SK-N-SH treated with all-trans-retinoic acid at 6 μM for 48 hours (cell line): ENCODE data around the gene SEL1L.

ENCODE experiments used
- ATAC-seq: fragments of 200-7000 bp; cut with Tn5 transposase; 3 replicates; pipeline ENCODE4 v1.9.1; 2020; ENCODE audit warnings: mild to moderate bottlenecking, moderate library complexity
- ARNTL ChIP-seq: fragments of 450-650 bp; formaldehyde crosslinking; IDR thresholded peaks from 2 replicates; pipeline ENCODE4 v1.5.0; 2020; ENCODE audit warnings: low read depth, mild to moderate bottlenecking, moderate library complexity, borderline replicate concordance
- BACH2 ChIP-seq: fragments of 250-450 bp; sonication (Bioruptor Pico); IDR thresholded peaks from 2 replicates; pipeline ENCODE4 v1.9.0; 2021; ENCODE audit warnings: mild to moderate bottlenecking, borderline replicate concordance
- CSDC2 ChIP-seq: fragments of 250-450 bp; sonication (Bioruptor Pico); IDR thresholded peaks from 2 replicates; pipeline ENCODE4 v1.5.0; 2020; ENCODE audit warnings: mild to moderate bottlenecking, moderate library complexity
- ESRRG ChIP-seq: fragments of 250-450 bp; sonication (Bioruptor Pico); IDR thresholded peaks from 2 replicates; pipeline ENCODE4 v1.6.1; 2021; ENCODE audit warnings: mild to moderate bottlenecking
- GLIS3 ChIP-seq: fragments of 250-450 bp; sonication (Bioruptor Pico); IDR thresholded peaks from 2 replicates; pipeline ENCODE4 v1.5.0; 2020; ENCODE audit warnings: mild to moderate bottlenecking, moderate library complexity
- ISL1 ChIP-seq: fragments of 250-450 bp; sonication (Bioruptor Pico); IDR thresholded peaks from 2 replicates; pipeline ENCODE4 v2.1.2; 2022; ENCODE audit warnings: mild to moderate bottlenecking, moderate library complexity
- PPARA ChIP-seq: fragments of 250-450 bp; sonication (Bioruptor Pico); IDR thresholded peaks from 2 replicates; pipeline ENCODE4 v1.5.0; 2020; ENCODE audit warnings: mild to moderate bottlenecking, borderline replicate concordance
- RARB ChIP-seq: fragments of 250-450 bp; sonication (Bioruptor Pico); IDR thresholded peaks from 2 replicates; pipeline ENCODE4 v1.8.0; 2021; ENCODE audit warnings: mild to moderate bottlenecking, moderate library complexity
- SNAI2 ChIP-seq: fragments of 250-450 bp; sonication (Bioruptor Pico); IDR thresholded peaks from 2 replicates; pipeline ENCODE4 v1.5.0; 2020; ENCODE audit warnings: mild to moderate bottlenecking, moderate library complexity
- TCF4 ChIP-seq: fragments of 250-450 bp; sonication (Bioruptor Pico); IDR thresholded peaks from 2 replicates; pipeline ENCODE4 v1.8.0; 2021; ENCODE audit warnings: mild to moderate bottlenecking, moderate library complexity, borderline replicate concordance
- ZC3H10 ChIP-seq: fragments of 250-450 bp; sonication (Bioruptor Pico); IDR thresholded peaks from 2 replicates; pipeline ENCODE4 v1.5.1; 2021; ENCODE audit warnings: mild to moderate bottlenecking, moderate library complexity
- ZFP30 ChIP-seq: fragments of 450-650 bp; formaldehyde crosslinking; IDR thresholded peaks from 2 replicates; pipeline ENCODE4 v1.5.0; 2022; ENCODE audit warnings: mild to moderate bottlenecking, moderate library complexity
- ZNF565 ChIP-seq: fragments of 450-650 bp; formaldehyde crosslinking; conservative IDR thresholded peaks from 2 replicates; pipeline ENCODE4 v1.5.0; 2020; ENCODE audit warnings: low read depth, mild to moderate bottlenecking, moderate library complexity
- ZNF70 ChIP-seq: fragments of 450-650 bp; formaldehyde crosslinking; IDR thresholded peaks from 2 replicates; pipeline ENCODE4 v1.5.0; 2020; ENCODE audit warnings: mild to moderate bottlenecking, moderate library complexity
- TF ChIP-seq, protein P1 (sequence below): fragments of 250-450 bp; sonication (Bioruptor Pico); IDR thresholded peaks from 2 replicates; pipeline ENCODE4 v1.5.1; 2021; ENCODE audit warnings: mild to moderate bottlenecking, moderate library complexity
- TF ChIP-seq, protein P2 (sequence below): fragments of 250-450 bp; sonication (Bioruptor Pico); IDR thresholded peaks from 2 replicates; pipeline ENCODE4 v1.8.0; 2021; ENCODE audit warnings: low read depth, mild to moderate bottlenecking, moderate library complexity, borderline replicate concordance
- TF ChIP-seq, protein P3 (sequence below): fragments of 250-450 bp; sonication (Bioruptor Pico); IDR thresholded peaks from 2 replicates; pipeline ENCODE4 v1.5.0; 2020; ENCODE audit warnings: mild to moderate bottlenecking, moderate library complexity
- TF ChIP-seq, protein P4 (sequence below): fragments of 250-450 bp; sonication (Bioruptor Pico); IDR thresholded peaks from 2 replicates; pipeline ENCODE4 v1.8.0; 2020; ENCODE audit warnings: mild to moderate bottlenecking, moderate library complexity, borderline replicate concordance

The SEL1L gene

DNA sequence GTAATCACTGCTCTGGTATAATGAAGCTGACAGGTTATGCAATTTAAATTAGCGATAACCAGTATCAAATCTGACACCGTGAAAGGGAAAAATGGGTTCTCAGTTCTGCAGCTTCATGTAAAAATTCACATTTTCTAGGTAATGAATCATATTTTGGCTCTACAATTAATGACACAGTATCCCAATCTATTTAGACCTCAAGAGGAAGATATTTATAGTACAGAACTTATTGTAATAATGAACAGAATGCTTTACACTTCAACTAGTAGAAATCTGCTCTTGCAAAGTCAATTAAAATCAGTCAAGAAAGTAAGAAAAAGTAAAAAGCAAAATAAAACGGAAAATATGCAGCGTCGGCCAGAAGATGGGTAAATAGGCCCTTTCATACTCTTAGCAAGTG lies 24.3 kb downstream of the SEL1L start (continued):
- TF ChIP-seq ISL1 (CRISPR knock-in tag) = no peak
- TF ChIP-seq, protein P1, sequence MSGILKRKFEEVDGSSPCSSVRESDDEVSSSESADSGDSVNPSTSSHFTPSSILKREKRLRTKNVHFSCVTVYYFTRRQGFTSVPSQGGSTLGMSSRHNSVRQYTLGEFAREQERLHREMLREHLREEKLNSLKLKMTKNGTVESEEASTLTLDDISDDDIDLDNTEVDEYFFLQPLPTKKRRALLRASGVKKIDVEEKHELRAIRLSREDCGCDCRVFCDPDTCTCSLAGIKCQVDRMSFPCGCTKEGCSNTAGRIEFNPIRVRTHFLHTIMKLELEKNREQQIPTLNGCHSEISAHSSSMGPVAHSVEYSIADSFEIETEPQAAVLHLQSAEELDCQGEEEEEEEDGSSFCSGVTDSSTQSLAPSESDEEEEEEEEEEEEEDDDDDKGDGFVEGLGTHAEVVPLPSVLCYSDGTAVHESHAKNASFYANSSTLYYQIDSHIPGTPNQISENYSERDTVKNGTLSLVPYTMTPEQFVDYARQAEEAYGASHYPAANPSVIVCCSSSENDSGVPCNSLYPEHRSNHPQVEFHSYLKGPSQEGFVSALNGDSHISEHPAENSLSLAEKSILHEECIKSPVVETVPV (CRISPR knock-in tag) = no peak
- TF ChIP-seq TCF4 (CRISPR knock-in tag) = no peak
- TF ChIP-seq, protein P2, sequence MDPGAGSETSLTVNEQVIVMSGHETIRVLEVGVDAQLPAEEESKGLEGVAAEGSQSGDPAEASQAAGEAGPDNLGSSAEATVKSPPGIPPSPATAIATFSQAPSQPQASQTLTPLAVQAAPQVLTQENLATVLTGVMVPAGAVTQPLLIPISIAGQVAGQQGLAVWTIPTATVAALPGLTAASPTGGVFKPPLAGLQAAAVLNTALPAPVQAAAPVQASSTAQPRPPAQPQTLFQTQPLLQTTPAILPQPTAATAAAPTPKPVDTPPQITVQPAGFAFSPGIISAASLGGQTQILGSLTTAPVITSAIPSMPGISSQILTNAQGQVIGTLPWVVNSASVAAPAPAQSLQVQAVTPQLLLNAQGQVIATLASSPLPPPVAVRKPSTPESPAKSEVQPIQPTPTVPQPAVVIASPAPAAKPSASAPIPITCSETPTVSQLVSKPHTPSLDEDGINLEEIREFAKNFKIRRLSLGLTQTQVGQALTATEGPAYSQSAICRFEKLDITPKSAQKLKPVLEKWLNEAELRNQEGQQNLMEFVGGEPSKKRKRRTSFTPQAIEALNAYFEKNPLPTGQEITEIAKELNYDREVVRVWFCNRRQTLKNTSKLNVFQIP (CRISPR knock-in tag) = no peak

DNA sequence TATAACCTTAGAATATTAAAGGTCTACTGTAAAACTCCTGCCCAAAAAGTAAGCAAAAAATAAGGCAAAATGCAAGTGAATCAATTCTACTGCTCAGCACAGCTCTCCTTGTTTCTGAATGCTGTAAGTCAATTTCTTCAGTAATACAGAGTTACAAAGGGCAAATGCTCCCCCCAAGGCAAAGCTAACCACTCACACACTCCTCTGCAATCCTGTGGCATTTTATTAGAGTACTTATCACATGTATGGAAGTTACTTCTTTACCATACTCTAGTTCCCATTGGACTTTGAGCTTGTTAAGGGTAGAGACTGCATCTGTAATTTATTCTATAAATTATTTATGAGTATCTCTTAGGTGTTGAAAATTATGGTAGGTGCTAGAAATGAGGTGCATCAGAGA lies 27.2 kb downstream of the SEL1L start:
- ATAC-seq = no peak
- TF ChIP-seq CSDC2 (CRISPR knock-in tag) = no peak
- TF ChIP-seq, protein P3, sequence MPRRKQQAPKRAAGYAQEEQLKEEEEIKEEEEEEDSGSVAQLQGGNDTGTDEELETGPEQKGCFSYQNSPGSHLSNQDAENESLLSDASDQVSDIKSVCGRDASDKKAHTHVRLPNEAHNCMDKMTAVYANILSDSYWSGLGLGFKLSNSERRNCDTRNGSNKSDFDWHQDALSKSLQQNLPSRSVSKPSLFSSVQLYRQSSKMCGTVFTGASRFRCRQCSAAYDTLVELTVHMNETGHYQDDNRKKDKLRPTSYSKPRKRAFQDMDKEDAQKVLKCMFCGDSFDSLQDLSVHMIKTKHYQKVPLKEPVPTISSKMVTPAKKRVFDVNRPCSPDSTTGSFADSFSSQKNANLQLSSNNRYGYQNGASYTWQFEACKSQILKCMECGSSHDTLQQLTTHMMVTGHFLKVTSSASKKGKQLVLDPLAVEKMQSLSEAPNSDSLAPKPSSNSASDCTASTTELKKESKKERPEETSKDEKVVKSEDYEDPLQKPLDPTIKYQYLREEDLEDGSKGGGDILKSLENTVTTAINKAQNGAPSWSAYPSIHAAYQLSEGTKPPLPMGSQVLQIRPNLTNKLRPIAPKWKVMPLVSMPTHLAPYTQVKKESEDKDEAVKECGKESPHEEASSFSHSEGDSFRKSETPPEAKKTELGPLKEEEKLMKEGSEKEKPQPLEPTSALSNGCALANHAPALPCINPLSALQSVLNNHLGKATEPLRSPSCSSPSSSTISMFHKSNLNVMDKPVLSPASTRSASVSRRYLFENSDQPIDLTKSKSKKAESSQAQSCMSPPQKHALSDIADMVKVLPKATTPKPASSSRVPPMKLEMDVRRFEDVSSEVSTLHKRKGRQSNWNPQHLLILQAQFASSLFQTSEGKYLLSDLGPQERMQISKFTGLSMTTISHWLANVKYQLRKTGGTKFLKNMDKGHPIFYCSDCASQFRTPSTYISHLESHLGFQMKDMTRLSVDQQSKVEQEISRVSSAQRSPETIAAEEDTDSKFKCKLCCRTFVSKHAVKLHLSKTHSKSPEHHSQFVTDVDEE (CRISPR knock-in tag) = no peak
- TF ChIP-seq, protein P4, sequence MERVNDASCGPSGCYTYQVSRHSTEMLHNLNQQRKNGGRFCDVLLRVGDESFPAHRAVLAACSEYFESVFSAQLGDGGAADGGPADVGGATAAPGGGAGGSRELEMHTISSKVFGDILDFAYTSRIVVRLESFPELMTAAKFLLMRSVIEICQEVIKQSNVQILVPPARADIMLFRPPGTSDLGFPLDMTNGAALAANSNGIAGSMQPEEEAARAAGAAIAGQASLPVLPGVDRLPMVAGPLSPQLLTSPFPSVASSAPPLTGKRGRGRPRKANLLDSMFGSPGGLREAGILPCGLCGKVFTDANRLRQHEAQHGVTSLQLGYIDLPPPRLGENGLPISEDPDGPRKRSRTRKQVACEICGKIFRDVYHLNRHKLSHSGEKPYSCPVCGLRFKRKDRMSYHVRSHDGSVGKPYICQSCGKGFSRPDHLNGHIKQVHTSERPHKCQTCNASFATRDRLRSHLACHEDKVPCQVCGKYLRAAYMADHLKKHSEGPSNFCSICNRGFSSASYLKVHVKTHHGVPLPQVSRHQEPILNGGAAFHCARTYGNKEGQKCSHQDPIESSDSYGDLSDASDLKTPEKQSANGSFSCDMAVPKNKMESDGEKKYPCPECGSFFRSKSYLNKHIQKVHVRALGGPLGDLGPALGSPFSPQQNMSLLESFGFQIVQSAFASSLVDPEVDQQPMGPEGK (CRISPR knock-in tag) = no peak
- no peak for TF ChIP-seq BACH2 (CRISPR knock-in tag)
- no peak for TF ChIP-seq TCF4 (CRISPR knock-in tag)
- TF ChIP-seq ZFP30 (CRISPR knock-in tag) = no peak
- TF ChIP-seq SNAI2 (CRISPR knock-in tag) = no peak
- no peak for TF ChIP-seq ZNF565 (CRISPR knock-in tag)
- TF ChIP-seq PPARA (CRISPR knock-in tag) = no peak
- TF ChIP-seq ESRRG (CRISPR knock-in tag) = no peak
- no peak for TF ChIP-seq GLIS3 (CRISPR knock-in tag)
- TF ChIP-seq, protein P2 (CRISPR knock-in tag) = no peak
- TF ChIP-seq ZNF70 (CRISPR knock-in tag) = no peak
- TF ChIP-seq ARNTL = no peak
- TF ChIP-seq ZC3H10 (CRISPR knock-in tag) = no peak
- TF ChIP-seq, protein P1 (CRISPR knock-in tag) = no peak
- TF ChIP-seq RARB = no peak
- TF ChIP-seq, all 23 proteins: peak for 0

DNA sequence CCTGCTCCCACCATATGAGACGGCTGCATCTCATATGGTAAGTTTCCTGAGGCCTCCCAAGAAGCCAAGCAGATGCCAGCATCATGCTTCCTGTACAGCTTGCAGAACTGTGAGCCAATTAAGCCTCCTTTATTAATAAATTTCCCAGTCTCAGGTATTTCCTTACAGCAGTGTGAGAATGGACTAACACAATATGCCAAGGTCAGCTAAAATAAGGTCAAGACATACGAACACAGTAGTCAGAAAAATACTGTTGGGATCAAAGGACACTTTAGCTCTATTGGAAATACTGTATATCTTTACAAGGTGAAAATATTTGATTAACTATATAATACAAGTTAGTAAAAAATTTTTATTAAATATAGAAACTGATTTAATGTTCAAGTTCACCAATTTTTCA lies 28.8 kb downstream of the SEL1L start:
- no peak for ATAC-seq
- TF ChIP-seq ESRRG (CRISPR knock-in tag) = no peak
- TF ChIP-seq ISL1 (CRISPR knock-in tag) = no peak
- TF ChIP-seq ARNTL = no peak
- TF ChIP-seq, protein P2 (CRISPR knock-in tag) = no peak
- TF ChIP-seq, all 23 proteins: peak for 0
